Activated CD4-positive, alpha-beta T cell treated with anti-CD3 and anti-CD28 coated beads, Interleukin-10, Interleukin-2, amounts not matched to agents 100 ng/mL and 50 ng/mL, durations not matched to agents 16 hours and 8 hours (primary cell): ENCODE measurements around the gene ARGLU1.

Source experiments
- DNase-seq: peaks from one replicate; pipeline ENCODE4 v3.0.0-alpha.2; 2020

Gene ARGLU1

GRCh38 chr13:106522898-106523525, 44.9 kb downstream of the ARGLU1 start:
- no peak for DNase-seq

- DNase-seq = no peak
Measured at GRCh38 chr13:106522112-106522705, 45.7 kb downstream of the ARGLU1 start.

GRCh38 chr13:106521095-106521799, 46.7 kb downstream of the ARGLU1 start:
- DNase-seq = no peak

- DNase-seq = no peak
Measured at GRCh38 chr13:106520251-106521054, 47.5 kb downstream of the ARGLU1 start.

DNA sequence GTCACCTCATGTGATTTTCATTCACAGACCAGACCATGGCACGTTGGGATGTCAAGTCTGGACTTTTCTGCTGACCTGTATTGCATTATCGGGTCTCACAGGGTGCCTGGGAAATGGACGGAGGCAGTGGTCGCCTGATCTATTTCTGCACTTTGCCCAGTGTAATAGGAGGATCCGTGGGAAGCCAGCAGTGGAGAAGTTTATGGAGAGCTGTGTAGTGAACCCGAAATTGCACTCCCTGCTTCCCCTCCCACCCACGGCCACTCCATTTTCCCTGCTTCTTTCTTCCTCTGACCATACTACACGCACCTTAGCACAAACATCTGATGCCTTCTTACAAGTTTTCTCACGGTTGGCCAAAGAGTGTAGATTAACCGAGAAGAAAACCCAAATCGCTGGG, 49.4 kb downstream of the ARGLU1 start:
- no peak for DNase-seq

GRCh38 chr13:106517109-106517847, 50.7 kb downstream of the ARGLU1 start:
- no peak for DNase-seq

GRCh38 chr13:106515635-106516254, 52.2 kb downstream of the ARGLU1 start:
- no peak for DNase-seq

GRCh38 chr13:106514928-106515634, 52.9 kb downstream of the ARGLU1 start:
- no peak for DNase-seq

DNA sequence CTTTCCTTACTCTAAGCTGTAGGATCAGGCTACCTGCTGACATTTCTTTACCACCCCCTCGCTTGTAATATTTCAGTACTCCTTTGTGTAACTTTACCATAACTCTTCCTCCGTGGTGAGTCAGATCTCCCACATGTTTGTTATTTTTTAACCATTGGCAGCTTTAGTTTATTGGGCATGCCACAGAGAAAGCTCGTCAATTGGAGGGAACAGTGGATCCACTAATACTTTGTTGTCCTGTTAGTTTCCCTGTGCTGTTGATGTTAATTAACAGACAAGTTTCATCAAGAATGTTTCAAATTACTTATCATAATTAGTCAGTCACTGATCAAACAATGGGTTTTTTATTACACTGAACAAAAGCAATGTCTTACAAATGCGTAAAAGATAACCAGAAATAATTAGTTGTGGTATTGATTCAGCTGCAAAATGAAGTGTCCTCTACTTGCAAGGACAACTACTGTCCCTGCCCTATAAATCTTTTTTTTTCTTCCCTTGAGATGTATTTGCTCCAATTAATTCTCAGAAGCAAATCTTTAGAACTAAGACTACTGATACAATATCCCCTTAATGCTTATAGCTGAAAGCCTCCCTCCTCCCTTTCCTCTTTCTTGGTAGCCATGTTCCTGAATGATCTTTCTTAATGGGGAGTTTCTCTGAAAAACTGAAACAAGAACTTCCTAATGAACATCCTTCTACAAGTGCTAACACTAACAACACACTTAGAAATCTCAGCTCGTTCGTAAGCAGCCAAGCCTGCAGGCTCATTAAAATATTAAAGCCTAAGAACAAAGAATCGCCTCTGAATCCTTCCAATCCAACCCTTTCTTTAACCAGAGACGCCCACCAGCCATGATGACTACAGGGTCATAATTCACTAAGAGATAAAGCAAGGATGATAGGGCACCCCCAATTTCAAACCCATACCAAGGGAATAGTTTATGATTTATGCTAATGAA, 54.6 kb downstream of the ARGLU1 start:
- DNase-seq = no peak

- peak; percentile 43 for DNase-seq
Measured at GRCh38 chr13:106507560-106508274, 60.2 kb downstream of the ARGLU1 start.

DNA sequence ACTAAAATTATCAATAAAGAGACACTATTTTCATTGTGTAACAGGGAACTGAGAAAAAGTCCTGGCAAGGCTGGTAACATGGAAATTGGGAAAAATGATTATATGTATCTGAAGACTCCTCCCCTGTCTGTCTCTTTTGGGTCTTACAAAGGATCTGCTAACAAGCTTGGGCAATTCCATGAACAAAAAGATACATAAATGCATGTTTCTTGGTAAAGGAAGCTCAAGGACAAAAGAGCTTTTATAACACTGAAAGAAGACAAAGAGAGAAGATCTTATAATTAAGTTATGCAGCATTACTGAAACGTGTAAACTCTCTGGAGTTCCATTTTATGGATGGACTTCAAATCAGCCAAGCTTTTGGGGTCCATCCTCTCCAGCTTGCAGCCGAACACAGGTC, 61.7 kb downstream of the ARGLU1 start:
- DNase-seq = no peak

- no peak for DNase-seq
Measured at GRCh38 chr13:106505732-106506131, 62.2 kb downstream of the ARGLU1 start.

- DNase-seq = no peak
Measured at GRCh38 chr13:106505295-106505694, 62.6 kb downstream of the ARGLU1 start.

DNA sequence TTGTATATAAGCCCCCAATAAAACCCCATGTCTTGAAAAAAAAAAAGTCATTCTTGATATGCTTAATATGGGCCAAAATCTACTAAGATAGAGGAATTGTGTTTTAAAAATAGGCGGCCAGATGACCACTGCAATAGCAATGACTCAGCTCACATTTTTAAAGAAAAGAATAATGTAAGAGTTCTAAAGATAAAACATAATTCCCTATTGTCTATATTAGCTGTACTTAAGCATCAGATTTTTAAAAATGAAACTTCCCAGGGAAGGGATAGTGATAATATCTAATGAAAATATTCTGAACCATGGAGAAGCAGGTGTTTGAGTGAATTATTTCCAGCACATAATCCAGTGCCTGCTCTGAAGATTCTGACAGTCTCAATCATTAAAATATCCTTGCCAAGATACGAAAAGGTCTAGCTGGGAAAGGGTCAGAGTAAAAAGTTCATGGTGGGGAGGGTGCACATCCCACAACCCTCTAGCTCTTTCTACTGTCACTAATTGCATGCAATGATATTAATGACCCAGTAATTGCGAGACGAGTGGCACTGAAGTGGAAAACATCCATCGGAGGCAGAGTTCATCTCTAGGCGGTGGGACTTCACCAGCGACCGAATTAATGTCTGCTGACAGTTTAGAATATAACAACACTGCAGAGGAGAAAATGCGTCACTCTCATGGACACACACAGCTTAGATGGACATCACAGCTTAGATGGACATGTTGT, 64.0 kb downstream of the ARGLU1 start:
- DNase-seq = no peak

- no peak for DNase-seq
Measured at GRCh38 chr13:106503272-106503671, 64.7 kb downstream of the ARGLU1 start.

- no peak for DNase-seq
Measured at GRCh38 chr13:106500445-106500844, 67.5 kb downstream of the ARGLU1 start.

GRCh38 chr13:106499896-106500295, 68.0 kb downstream of the ARGLU1 start:
- DNase-seq = peak; percentile 13

DNA sequence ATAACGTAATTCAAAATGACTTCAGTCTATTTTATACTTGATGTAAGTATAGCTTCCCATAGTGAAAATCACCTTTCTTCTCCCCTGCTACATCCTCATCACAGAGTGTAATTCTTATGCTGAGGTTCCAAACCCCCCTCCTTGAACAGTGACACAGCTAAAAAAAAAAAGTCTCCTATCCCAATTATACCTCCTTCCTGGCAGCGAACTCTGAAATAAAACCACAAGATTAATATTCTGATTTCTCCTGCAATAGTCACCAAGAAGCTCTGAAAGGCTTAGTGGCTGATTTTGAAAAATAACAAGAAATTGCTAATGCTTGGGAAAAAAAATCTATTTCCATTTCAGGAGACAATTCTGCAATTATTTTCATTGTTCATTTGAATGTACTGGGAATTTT, 68.8 kb downstream of the ARGLU1 start:
- no peak for DNase-seq

DNA sequence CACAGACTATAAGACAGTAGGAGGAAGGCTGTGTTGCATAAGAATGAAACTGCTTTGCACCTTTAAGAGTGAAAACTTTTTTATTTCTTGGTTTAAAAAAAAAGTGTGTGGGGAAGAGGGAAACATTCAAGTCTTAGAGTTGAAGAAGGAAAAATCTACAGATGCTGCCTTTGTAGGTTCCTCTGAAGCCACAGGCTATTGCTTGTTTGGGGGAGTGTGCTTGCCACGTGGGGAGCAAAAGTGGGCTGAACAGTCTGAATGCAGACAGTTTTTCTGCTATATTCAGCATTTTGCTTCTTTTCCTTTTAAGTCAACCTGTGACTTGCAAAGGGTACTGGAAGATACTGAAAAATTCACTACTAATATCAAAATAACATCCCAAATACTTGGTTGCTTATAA, 69.4 kb downstream of the ARGLU1 start:
- no peak for DNase-seq
